Colonic mucosa (tissue), 4 donors: Measurements from ENCODE around the gene RELT. TPM values are rescaled to one million over a fixed set of nuclear protein-coding genes. Genes with fewer than 3 reads are reported as not detected.

Experiments used
- DNase-seq: peaks from one replicate; pipeline ENCODE4 v3.0.0-alpha.2; 2020
- H3K27ac ChIP-seq: fragments of 200-600 bp; one replicate; pipeline ENCODE4 v1.8.0; 2021
- H3K27me3 ChIP-seq: fragments of 200-600 bp; one replicate; pipeline ENCODE4 v1.8.0; 2021
- H3K36me3 ChIP-seq: fragments of 200-600 bp; one replicate; pipeline ENCODE4 v1.8.0; 2021
- H3K4me1 ChIP-seq: fragments of 200-600 bp; one replicate; pipeline ENCODE4 v1.8.0; 2021; ENCODE audit warnings: mild to moderate bottlenecking
- H3K4me3 ChIP-seq: fragments of 200-600 bp; one replicate; pipeline ENCODE4 v1.8.0; 2021
- H3K9ac ChIP-seq, 2 donors: one replicate each; pipeline ENCODE4 v1.7.0; 2013; ENCODE audit warnings: control low read depth in 2 of 2, low read depth in 2 of 2, low read length in 2 of 2
- H3K9me3 ChIP-seq: fragments of 200-600 bp; one replicate; pipeline ENCODE4 v1.8.0; 2021
- intact Hi-C: fragments of 100-400 bp; cut with DNase I; formaldehyde crosslinking; loops from one replicate; pipeline ENCODE4 v1.14.1; 2022
- total RNA-seq, 2 donors: library from RNA; stranded (reverse); fragmentation: NEBNext Ultra II Directional in 1 of 2; extraction: Animal tissue kit (Norgen Biotek cat#: 25700) in 1 of 2; gene quantifications; one replicate each; pipeline ENCODE4 v1.2.1, GENCODE V29; 2021
- TF ChIP-seq, protein P1 (sequence below): fragments of 200-600 bp; IDR thresholded peaks from one replicate; pipeline ENCODE4 v1.8.0; 2022; ENCODE audit warnings: antibody characterized with exemption, mild to moderate bottlenecking
- donor health status: healthy.
- donor health status: DM: no; HTN: no; CAD: no.
- donor health status: DM: no; HTN: no; CAD: no.

The RELT gene
- total RNA-seq, 2 donors from 2014 or later: 4.0 to 7.1 TPM

DNA sequence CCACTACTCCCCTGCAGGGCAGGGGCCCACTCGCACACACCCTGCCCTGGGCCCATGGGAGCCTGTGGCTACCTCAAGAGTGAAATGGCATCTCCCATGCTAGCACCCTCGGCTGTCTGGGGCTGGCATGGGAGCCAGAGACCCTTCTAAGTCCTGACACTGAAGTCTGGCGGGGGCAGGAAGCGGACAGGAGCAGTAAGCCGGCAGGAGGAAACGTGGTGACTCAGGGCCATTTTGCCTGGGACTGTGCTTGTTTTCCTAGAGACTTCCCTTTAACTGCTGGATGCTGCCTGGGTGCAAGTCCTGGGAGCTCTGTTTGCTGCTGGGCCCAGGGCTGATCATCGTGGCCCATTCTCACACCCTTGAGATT lies 16.8 kb downstream of the RELT start:
- no peak overlapping the region for H3K4me3 ChIP-seq
- H3K9ac ChIP-seq: no peak overlapping the region
- no peaks in the 10 kb centered on the region for H3K27me3 ChIP-seq
- TF ChIP-seq, protein P1, sequence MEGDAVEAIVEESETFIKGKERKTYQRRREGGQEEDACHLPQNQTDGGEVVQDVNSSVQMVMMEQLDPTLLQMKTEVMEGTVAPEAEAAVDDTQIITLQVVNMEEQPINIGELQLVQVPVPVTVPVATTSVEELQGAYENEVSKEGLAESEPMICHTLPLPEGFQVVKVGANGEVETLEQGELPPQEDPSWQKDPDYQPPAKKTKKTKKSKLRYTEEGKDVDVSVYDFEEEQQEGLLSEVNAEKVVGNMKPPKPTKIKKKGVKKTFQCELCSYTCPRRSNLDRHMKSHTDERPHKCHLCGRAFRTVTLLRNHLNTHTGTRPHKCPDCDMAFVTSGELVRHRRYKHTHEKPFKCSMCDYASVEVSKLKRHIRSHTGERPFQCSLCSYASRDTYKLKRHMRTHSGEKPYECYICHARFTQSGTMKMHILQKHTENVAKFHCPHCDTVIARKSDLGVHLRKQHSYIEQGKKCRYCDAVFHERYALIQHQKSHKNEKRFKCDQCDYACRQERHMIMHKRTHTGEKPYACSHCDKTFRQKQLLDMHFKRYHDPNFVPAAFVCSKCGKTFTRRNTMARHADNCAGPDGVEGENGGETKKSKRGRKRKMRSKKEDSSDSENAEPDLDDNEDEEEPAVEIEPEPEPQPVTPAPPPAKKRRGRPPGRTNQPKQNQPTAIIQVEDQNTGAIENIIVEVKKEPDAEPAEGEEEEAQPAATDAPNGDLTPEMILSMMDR: no peak
- H3K4me1 ChIP-seq: no peaks in the 10 kb centered on the region
- H3K9me3 ChIP-seq: no peaks in the 10 kb centered on the region
- no peak for DNase-seq
- no peaks in the 10 kb centered on the region for H3K36me3 ChIP-seq
- intact Hi-C loops: loop anchor here (10.0 kb wide), 1 partner anchor 98 kb away; no protein-coding TSS in a partner anchor
- no peak overlapping the region for H3K27ac ChIP-seq

DNA sequence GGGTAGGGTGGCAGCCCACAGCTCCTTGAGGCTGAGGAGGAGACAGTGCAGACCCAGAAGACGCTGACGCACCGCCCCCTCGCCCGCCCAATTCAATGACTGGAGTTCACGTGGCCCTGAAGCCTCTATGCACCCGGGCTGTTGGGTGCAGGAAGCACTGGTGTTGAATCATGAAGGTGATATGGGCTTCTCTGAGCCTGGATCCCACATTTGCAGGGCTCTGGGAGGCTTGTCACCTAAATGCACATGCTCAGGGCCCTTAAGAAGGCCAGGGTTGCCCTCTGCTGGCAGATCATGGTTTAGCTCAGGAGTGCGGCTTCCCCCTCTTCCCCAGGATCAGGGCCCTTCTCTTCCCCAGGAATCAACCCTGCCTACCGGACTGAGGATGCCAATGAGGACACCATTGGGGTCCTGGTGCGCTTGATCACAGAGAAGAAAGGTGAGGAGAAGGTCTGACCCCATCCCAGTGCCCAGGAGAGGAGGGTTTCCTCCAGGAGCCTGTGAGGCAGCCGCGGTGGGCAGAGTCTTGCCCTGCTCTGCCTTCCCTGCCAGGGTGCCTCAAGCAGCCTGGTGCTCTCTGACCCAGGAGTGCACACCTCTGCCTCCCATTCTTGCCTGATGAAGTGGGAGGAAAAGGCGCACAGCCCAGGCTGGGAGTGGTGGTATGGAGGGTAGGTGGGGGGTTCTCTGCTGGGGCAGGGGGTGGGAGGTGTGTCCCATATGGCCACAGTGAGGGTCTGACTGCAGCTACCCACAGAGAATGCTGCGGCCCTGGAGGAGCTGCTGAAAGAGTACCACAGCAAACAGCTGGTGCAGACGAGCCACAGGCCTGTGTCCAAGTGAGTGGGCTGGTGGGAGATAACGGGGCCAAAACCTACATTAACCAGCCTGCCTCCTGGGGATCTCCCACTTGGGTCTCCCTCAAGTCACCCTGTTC lies 17.5 kb downstream of the RELT start:
- Histone ChIP-seq H3K36me3 (no peaks in the 10 kb centered on the region), H3K4me1 (no peaks in the 10 kb centered on the region), H3K27me3 (no peaks in the 10 kb centered on the region), H3K9me3 (no peaks in the 10 kb centered on the region), H3K4me3 (no peak overlapping the region), H3K27ac (no peak overlapping the region), H3K9ac (no peak overlapping the region)
- TF ChIP-seq, protein P1: peak; percentile 65
- intact Hi-C loops: loop anchor here (2.0 to 10.0 kb wide), 2 partner anchors 43 to 99 kb away; no protein-coding TSS in a partner anchor
- peak; percentile 73 for DNase-seq

GRCh38 chr11:73394416-73395296 lies 18.5 kb downstream of the RELT start:
- DNase-seq: no peak
- H3K36me3 ChIP-seq: no peaks in the 10 kb centered on the region
- no peak overlapping the region for H3K4me3 ChIP-seq
- H3K4me1 ChIP-seq: no peaks in the 10 kb centered on the region
- TF ChIP-seq, protein P1: no peak
- H3K9me3 ChIP-seq: no peaks in the 10 kb centered on the region
- H3K27me3 ChIP-seq: no peaks in the 10 kb centered on the region
- H3K9ac ChIP-seq: no peak overlapping the region
- intact Hi-C loops: loop anchor here (2.0 to 10.0 kb wide), 2 partner anchors 44 to 100 kb away; no protein-coding TSS in a partner anchor
- H3K27ac ChIP-seq: no peak overlapping the region

- Histone ChIP-seq H3K27me3 (no peaks in the 10 kb centered on the region), H3K4me3 (no peak overlapping the region), H3K9me3 (no peaks in the 10 kb centered on the region), H3K36me3 (no peaks in the 10 kb centered on the region), H3K27ac (no peak overlapping the region), H3K4me1 (no peaks in the 10 kb centered on the region), H3K9ac (no peak overlapping the region)
- TF ChIP-seq, protein P1: no peak
- no peak for DNase-seq
- intact Hi-C loops: loop anchor here (2.0 to 10.0 kb wide), 2 partner anchors 45 to 101 kb away; no protein-coding TSS in a partner anchor
Measured at GRCh38 chr11:73395297-73396208, 19.4 kb downstream of the RELT start.
